Loucy (cell line): ENCODE results near the gene FSIP1.

Experiments
- H2AFZ ChIP-seq: fragments of 200-600 bp; sonication (generic); 2 replicates; pipeline ENCODE4 v1.6.0; 2016; ENCODE audit warnings: antibody characterized with exemption, mild to moderate bottlenecking, low read length, moderate library complexity
- H3F3A ChIP-seq: fragments of 200-600 bp; 2 replicates; pipeline ENCODE4 v1.6.0; 2016; ENCODE audit warnings: antibody characterized with exemption, low read depth, mild to moderate bottlenecking
- H3K27me3 ChIP-seq: fragments of 200-600 bp; sonication (generic); 2 replicates; pipeline ENCODE4 v1.6.1; 2014; ENCODE audit warnings: low read length, mild to moderate bottlenecking; ENCODE audit not compliant: insufficient read depth, poor library complexity, severe bottlenecking
- H3K36me3 ChIP-seq: fragments of 200-600 bp; sonication (generic); 2 replicates; pipeline ENCODE4 v1.6.1; 2016; ENCODE audit warnings: low read length; ENCODE audit not compliant: insufficient read depth
- H3K4me1 ChIP-seq: fragments of 200-600 bp; sonication (generic); 2 replicates; pipeline ENCODE4 v1.5.1; 2014; ENCODE audit warnings: low read length, mild to moderate bottlenecking; ENCODE audit not compliant: insufficient read depth, poor library complexity, severe bottlenecking
- H3K4me2 ChIP-seq: fragments of 200-600 bp; sonication (generic); 2 replicates; pipeline ENCODE4 v1.6.0; 2014; ENCODE audit warnings: antibody characterized with exemption, low read length, low read depth, mild to moderate bottlenecking; ENCODE audit not compliant: poor library complexity, severe bottlenecking
- H3K4me3 ChIP-seq: fragments of 200-600 bp; sonication (generic); 2 replicates; pipeline ENCODE4 v1.5.1; 2014; ENCODE audit warnings: low read length, mild to moderate bottlenecking, mixed read lengths; ENCODE audit not compliant: poor library complexity, severe bottlenecking
- H3K79me2 ChIP-seq: fragments of 200-600 bp; sonication (generic); 2 replicates; pipeline ENCODE4 v1.6.1; 2014; ENCODE audit warnings: low read length; ENCODE audit not compliant: insufficient read depth
- H3K9ac ChIP-seq: fragments of 200-600 bp; sonication (generic); 2 replicates; pipeline ENCODE4 v1.6.0; 2014; ENCODE audit warnings: mild to moderate bottlenecking, low read depth, low read length, moderate library complexity; ENCODE audit not compliant: poor library complexity, severe bottlenecking
- H3K9me2 ChIP-seq: fragments of 200-600 bp; sonication (generic); replicated peaks from 2 replicates; pipeline ENCODE4 v1.6.1; 2016; ENCODE audit warnings: low read depth, low read length, mixed read lengths
- H3K9me3 ChIP-seq: fragments of 200-600 bp; sonication (generic); 2 replicates; pipeline ENCODE4 v1.6.1; 2014; ENCODE audit warnings: mild to moderate bottlenecking, antibody characterized with exemption, low read length, low read depth; ENCODE audit not compliant: insufficient read depth
- H4K20me1 ChIP-seq: fragments of 200-600 bp; sonication (generic); 2 replicates; pipeline ENCODE4 v1.6.0; 2014; ENCODE audit warnings: antibody characterized with exemption, low read length, mild to moderate bottlenecking; ENCODE audit not compliant: insufficient read depth, poor library complexity, severe bottlenecking
- CTCF ChIP-seq: fragments of 200-600 bp; sonication (generic); conservative IDR thresholded peaks from 2 replicates; pipeline ENCODE4 v1.5.1; 2014; ENCODE audit warnings: mild to moderate bottlenecking, antibody characterized with exemption, low read length
- EZH2phosphoT487 ChIP-seq: fragments of 200-600 bp; IDR thresholded peaks from 2 replicates; pipeline ENCODE4 v1.6.1; 2018; ENCODE audit warnings: antibody characterized with exemption, mild to moderate bottlenecking, moderate library complexity, borderline replicate concordance

The FSIP1 gene

GRCh38 chr15:39690881-39691634 is 91.6 kb downstream of the FSIP1 start:
- H3K9me3 ChIP-seq = no peaks in the 10 kb centered on the region
- H3K9me2 ChIP-seq = no peaks in the 10 kb centered on the region
- no peaks in the 10 kb centered on the region for H3K27me3 ChIP-seq
- H4K20me1 ChIP-seq = no peaks in the 10 kb centered on the region
- TF ChIP-seq EZH2phosphoT487 = no peak
- no peak for TF ChIP-seq CTCF
- peaks cover 17% of the 10 kb centered on the region for H3K4me1 ChIP-seq
- no peak overlapping the region for H3K4me2 ChIP-seq
- no peaks in the 10 kb centered on the region for H3F3A ChIP-seq
- H3K4me3 ChIP-seq = no peak overlapping the region
- H3K36me3 ChIP-seq = no peaks in the 10 kb centered on the region
- no peak overlapping the region for H3K9ac ChIP-seq
- H2AFZ ChIP-seq = peak overlapping the region; percentile 56
- no peaks in the 10 kb centered on the region for H3K79me2 ChIP-seq

GRCh38 chr15:39687965-39688364 is 94.7 kb downstream of the FSIP1 start:
- Histone ChIP-seq H3K4me1 (peaks cover 17% of the 10 kb centered on the region), H4K20me1 (no peaks in the 10 kb centered on the region), H3K4me3 (no peak overlapping the region), H3K9ac (no peak overlapping the region), H3K9me3 (no peaks in the 10 kb centered on the region), H2AFZ (no peak overlapping the region), H3K9me2 (no peaks in the 10 kb centered on the region), H3F3A (no peaks in the 10 kb centered on the region), H3K27me3 (no peaks in the 10 kb centered on the region), H3K36me3 (no peaks in the 10 kb centered on the region), H3K79me2 (no peaks in the 10 kb centered on the region), H3K4me2 (no peak overlapping the region)
- TF ChIP-seq CTCF = no peak
- no peak for TF ChIP-seq EZH2phosphoT487

- Histone ChIP-seq H3K9me3 (no peaks in the 10 kb centered on the region), H3K4me2 (no peak overlapping the region), H3K4me1 (peaks cover 17% of the 10 kb centered on the region), H4K20me1 (no peaks in the 10 kb centered on the region), H3K4me3 (no peak overlapping the region), H3K9ac (no peak overlapping the region), H3F3A (no peaks in the 10 kb centered on the region), H3K9me2 (no peaks in the 10 kb centered on the region), H3K27me3 (no peaks in the 10 kb centered on the region), H3K36me3 (no peaks in the 10 kb centered on the region), H3K79me2 (no peaks in the 10 kb centered on the region), H2AFZ (no peak overlapping the region)
- TF ChIP-seq CTCF (peak; percentile 91), EZH2phosphoT487 (no peak)
Observed at GRCh38 chr15:39685999-39686613, 96.5 kb downstream of the FSIP1 start.
